ENCODE results near the gene VN1R4.
"Not testable (repeated sequence)": the region's sequence is repeated elsewhere in the genome, so short reads cannot be mapped to it uniquely, and the experiment has no call there.

The VN1R4 gene

GRCh38 chr19:53267623-53268022, at the start of gene VN1R4:
Gene VN1R4 (minus strand): TSS chr19:53267723. CDS start chr19:53267665, 58 bp downstream.
- DNase-seq (ENCODE audit: low read depth, low spot score): not testable (repeated sequence)

GRCh38 chr19:53311897-53312296, 44.4 kb upstream of the VN1R4 start:
- no peak for DNase-seq (ENCODE audit: low read depth, low spot score)

- DNase-seq (ENCODE audit: low read depth, low spot score): no peak
Measured at GRCh38 chr19:53311044-53311443, 43.5 kb upstream of the VN1R4 start.

GRCh38 chr19:53308339-53308811, 40.9 kb upstream of the VN1R4 start:
- peak; percentile 70 for DNase-seq (ENCODE audit: low read depth, low spot score)

- DNase-seq (ENCODE audit: low read depth, low spot score): not testable (repeated sequence)
Measured at GRCh38 chr19:53301341-53301740, 33.8 kb upstream of the VN1R4 start.

- DNase-seq (ENCODE audit: low read depth, low spot score): peak; percentile 14
Measured at GRCh38 chr19:53294786-53295441, 27.4 kb upstream of the VN1R4 start.

- DNase-seq (ENCODE audit: low read depth, low spot score): no peak
Measured at GRCh38 chr19:53290758-53291549, 23.4 kb upstream of the VN1R4 start.

- DNase-seq (ENCODE audit: low read depth, low spot score): no peak
Measured at GRCh38 chr19:53285087-53285486, 17.6 kb upstream of the VN1R4 start.

- not testable (repeated sequence) for DNase-seq (ENCODE audit: low read depth, low spot score)
Measured at GRCh38 chr19:53281947-53282346, 14.4 kb upstream of the VN1R4 start.

- no peak for DNase-seq (ENCODE audit: low read depth, low spot score)
Measured at GRCh38 chr19:53275480-53275879, 8.0 kb upstream of the VN1R4 start.

GRCh38 chr19:53272044-53272443, 4.5 kb upstream of the VN1R4 start:
- no peak for DNase-seq (ENCODE audit: low read depth, low spot score)

- not testable (repeated sequence) for DNase-seq (ENCODE audit: low read depth, low spot score)
Measured at GRCh38 chr19:53269861-53270260, 2.3 kb upstream of the VN1R4 start.

GRCh38 chr19:53257715-53258342, 9.7 kb downstream of the VN1R4 start, which contains the start of gene VN1R2:
Gene VN1R2 (plus strand): TSS chr19:53258292. CDS start chr19:53258376, 84 bp downstream.
- DNase-seq (ENCODE audit: low read depth, low spot score): peak; percentile 18

- peak; percentile 77 for DNase-seq (ENCODE audit: low read depth, low spot score)
Measured at GRCh38 chr19:53254411-53255341, 12.8 kb downstream of the VN1R4 start, which contains the start of gene ZNF677. Gene ZNF677 (minus strand): TSS chr19:53254873. CDS start chr19:53251550, 3,323 bp downstream.

- no peak for DNase-seq (ENCODE audit: low read depth, low spot score)
Measured at GRCh38 chr19:53246498-53246897, 21.0 kb downstream of the VN1R4 start.

GRCh38 chr19:53237114-53237777, 30.3 kb downstream of the VN1R4 start:
- DNase-seq (ENCODE audit: low read depth, low spot score): no peak

- no peak for DNase-seq (ENCODE audit: low read depth, low spot score)
Measured at GRCh38 chr19:53224606-53225005, 42.9 kb downstream of the VN1R4 start.

GRCh38 chr19:53222716-53223115, 44.8 kb downstream of the VN1R4 start:
- DNase-seq (ENCODE audit: low read depth, low spot score): not testable (repeated sequence)
